HG03159 (cell line): Measurements from ENCODE around the gene OR5H2.
A peak's percentile ranks its signal among the peaks of the same experiment; 100 is the strongest.

Source experiments
- ATAC-seq: cut with Tn5 transposase; IDR thresholded peaks from one replicate; pipeline ENCODE4 v1.9.1; 2021; ENCODE audit warnings: mild to moderate bottlenecking, moderate library complexity; ENCODE audit not compliant: unreplicated experiment

Gene OR5H2

DNA sequence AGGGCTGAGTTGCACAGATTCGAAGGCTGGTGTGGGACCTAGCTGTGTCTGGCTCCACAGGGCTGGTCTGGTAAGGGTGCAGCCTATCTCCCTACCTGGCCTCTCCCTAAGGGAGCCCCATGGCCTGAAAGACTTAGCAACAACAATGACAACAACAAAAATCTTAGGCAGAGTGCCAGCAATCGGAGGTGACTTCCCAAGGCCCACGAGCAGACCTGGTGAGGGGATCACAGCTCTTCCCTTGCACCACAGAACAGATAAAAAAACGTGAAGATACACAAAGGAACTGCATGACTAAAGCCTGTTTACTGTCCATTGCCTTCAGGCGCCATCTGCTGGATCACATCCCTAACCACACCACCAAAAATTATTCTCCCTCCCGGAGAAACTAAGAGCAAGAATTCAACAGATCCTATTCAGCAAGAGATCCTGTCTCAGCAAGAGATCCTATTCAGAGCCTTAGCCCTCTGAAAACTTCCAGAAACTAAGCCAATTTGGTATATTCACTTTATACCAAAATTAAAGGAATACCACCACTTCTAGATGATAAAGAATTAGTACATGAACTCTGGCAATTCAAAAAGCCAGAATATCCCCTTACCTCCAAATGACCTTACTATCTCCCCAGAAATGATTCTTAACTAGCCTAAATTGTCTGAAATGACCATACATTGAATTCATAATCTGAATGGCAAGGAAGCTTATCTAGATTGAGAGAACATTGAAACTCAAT lies 47.3 kb downstream of the OR5H2 start:
- ATAC-seq, result peak; percentile 63

- no peak for ATAC-seq
Measured at GRCh38 chr3:98331329-98331728, 49.0 kb downstream of the OR5H2 start.
